GM21737 (cell line): Measurements from ENCODE around the gene LMBR1.

ENCODE experiments used
- ATAC-seq: cut with Tn5 transposase; IDR thresholded peaks from one replicate; pipeline ENCODE4 v1.9.1; 2021; ENCODE audit warnings: mild to moderate bottlenecking, moderate library complexity; ENCODE audit not compliant: unreplicated experiment

LMBR1 gene

DNA sequence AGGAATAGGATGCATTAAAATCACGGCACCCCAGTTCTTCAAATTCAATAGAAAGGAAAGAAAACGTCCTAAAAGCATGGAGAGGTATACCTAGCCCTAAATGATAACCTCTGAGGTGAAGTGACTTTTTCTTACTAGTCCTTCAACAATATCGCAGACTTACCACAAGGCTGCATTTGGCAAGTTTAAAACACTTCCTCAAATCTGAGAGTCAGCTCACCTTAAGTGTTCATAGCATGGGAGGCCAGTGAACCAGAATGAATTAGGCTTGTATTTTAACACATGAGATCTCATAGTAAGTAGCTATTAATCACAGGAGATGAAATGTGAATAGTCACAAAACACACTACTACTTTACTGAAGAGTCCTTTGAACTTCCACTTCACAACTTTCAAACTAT, 128.2 kb downstream of the LMBR1 start:
- ATAC-seq = no peak

DNA sequence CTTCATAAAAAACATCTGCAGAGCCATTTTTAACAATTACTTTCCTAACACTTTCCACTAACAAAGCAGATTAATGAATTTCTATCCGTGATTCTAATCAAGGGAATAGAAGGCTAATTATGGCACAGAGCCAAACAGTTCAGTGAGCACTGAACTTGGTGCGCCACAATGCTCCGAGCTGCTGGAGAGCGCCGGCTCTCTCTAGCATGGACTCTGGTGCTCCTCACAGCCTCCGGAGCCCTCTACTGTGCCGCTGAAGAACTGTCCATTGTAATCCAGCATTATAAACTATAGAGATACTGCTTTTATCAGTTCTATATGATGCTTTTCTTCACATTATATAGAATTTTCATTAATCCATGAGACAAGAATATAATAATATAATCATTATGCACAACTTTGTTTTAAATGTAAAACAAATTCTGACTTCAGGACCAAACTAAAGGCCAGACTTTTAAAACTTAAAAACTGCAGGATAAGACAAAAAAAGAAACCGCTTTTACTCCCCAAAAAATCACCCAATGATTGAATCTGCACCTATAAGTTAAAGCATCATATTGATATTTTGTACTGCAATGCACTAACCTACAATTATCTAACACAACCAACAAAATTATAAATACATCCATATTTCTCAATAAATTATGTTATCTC, 128.8 kb downstream of the LMBR1 start:
- no peak for ATAC-seq

DNA sequence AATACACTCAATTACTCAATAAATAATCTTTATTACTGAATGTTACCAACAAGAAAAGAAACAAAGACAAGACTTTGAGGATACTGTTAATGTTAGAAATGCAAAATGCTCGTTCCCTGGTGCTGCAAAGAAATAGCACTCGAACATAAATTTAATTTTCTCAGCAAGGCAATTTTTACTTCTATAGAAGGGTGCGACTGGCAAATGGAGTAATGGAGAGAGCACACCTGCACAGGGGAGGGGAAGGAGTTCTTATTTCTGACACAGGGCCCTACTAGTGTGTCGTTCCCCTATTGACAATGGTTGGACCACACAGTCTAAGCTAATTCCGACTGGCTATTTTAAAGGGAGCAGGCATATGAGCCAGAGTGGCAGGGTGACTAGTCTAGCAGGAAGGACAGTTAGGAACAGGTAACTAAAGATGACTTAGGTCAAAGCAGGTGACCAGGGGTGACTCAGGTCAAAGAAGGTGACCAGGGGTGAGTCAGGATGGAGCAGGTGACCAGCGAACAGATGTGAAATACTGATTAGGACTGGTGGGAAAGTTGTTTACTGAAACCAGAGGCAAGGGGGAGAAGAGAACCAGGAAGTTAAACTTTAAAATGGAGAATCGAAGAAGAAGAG, 133.3 kb downstream of the LMBR1 start:
- no peak for ATAC-seq

DNA sequence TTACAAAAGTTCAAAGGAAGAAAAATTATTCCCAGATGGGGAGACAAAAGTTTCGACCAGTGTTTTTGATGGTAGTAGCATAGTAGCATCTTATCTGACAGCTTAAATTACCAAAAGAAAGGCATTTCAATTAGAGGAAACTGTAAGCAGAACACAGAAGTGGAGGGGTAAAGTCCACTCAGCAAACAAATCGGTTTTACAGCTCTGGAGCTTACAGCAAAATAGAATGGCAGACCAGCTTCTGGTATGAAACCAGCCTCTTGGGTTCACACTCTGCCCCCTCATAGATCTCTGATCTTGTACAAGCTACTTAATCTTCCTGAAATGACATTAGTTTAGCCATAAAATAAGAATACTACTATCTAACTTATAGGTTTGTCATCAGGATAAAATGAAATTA, 133.8 kb downstream of the LMBR1 start:
- ATAC-seq = no peak

DNA sequence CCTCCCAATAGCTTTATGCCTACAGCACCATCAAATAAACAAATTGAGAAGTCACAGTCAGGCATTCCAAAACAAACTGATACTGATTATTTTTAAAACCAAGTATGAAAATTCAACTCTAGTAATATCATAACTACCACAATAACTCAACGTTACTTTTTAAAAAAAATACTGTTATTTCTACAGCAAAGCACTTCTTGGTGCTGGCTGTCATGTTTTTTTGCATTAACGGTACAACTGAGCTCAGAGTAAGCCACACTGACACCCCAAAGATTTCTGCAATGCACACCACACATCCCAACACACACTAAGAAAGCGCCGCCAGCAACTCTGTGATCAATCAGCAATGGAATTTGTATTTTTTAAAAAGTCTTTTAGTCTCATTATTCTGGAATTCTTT, 138.8 kb downstream of the LMBR1 start:
- no peak for ATAC-seq

DNA sequence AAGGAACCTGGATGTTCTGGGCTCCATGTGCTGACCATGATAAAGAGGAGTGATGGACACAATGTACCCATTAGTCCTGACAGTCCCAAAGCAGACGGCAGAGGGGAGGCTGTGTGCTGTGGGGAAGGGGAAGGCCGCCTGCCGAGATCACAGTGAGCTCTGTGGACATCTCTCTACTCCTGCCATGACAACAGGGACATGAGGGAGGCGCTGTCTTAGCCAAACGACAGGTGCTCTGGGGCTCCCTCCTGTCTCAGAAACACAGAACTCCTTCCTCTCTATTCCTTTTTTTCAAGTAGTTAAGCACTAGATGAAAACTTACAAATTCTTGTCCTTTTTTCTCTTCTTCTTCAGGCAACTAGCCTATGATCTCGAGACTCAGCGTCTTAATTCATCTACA, 139.4 kb downstream of the LMBR1 start:
- ATAC-seq = no peak

DNA sequence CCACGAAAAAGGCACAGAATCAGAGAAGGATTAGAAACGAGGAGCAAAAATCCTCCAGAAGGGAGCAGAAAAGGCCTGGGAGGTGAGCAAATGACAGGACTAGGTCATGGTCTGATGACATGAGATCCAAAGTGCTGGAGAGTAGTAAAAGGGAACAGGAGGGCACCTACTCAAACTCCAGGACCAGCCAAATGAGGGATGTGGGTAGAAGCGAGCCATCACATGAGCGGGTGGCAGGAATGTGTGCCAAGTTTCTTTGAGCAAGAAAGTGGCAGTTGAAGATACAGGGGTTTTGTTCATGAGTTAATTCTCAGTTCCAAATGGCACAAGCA, 139.8 kb downstream of the LMBR1 start:
- no peak for ATAC-seq

DNA sequence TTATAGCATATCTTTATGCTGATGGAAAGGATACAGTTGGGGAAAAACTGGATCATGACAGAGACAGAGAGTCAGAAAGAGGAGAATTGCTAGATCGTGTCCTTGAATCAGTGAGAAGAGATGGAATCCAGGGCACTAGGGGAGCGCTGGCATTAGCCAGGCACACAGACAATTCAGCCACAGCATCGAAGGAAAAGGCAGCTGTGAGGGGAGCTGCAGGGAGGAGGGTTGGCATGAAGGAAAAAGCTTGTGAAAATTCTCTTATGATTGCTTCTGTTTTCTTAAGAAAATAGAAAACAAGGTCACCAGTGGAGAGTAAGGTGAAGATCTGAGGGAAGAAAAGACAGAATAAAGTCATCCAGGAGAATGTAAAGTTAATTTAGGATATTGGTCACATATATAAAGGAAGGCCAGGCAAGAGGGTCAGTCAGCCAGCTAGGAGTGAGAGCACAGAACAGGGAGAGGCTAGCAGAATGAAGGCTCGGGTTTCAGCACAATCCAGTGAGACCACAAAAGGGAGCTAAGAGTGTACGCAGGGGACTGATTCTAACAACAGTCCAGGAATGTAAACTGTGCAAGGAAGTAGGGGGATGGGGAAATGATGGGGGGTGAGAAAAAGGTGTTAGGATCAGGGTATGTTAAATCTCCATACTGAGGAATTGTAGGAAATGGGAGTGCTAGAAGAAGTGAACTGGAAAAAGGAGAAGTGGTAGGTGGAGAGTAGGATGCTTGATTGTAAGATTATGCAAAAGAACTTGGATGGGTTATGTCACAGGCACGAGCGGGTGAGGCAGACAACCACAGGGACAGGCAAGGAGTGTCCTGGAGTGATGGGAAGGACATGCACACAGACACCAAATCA, 140.4 kb downstream of the LMBR1 start:
- no peak for ATAC-seq

DNA sequence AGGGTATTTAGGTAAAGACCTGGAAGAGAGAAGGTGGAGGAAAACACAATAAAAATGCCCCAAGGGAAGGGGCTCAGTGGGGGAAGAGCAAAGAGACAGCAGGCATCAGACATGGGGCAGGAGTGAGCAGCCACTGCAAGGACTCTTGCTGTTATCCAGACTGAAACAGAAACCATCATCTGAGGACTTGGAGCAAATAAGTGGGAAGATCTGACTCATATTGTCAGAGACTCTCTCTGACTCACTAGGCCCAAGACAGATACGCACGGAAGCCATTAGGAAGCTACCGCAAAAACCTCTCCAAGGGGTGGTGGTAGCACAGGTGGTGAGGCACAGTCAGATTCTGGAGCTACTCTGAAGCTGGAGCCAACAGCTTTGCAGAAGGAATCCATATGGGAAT, 141.7 kb downstream of the LMBR1 start:
- no peak for ATAC-seq

DNA sequence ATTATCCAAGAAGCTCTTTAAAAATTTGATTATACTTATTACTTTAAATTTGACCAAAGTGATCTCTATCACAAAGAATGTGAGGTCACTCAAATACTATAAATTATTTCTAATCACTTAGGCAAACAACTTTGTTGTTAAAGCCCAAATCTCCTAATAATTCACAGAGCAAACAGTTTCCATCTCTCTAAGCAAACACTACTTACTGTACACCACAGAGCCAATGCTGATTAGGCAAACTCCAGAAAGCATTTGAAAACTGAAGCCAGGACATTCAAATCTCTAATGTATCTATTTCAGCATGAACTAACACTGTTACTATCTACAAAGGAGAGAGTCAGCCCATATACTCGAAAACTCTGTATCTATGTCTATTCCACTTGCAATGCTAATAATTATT, 145.3 kb downstream of the LMBR1 start:
- no peak for ATAC-seq

DNA sequence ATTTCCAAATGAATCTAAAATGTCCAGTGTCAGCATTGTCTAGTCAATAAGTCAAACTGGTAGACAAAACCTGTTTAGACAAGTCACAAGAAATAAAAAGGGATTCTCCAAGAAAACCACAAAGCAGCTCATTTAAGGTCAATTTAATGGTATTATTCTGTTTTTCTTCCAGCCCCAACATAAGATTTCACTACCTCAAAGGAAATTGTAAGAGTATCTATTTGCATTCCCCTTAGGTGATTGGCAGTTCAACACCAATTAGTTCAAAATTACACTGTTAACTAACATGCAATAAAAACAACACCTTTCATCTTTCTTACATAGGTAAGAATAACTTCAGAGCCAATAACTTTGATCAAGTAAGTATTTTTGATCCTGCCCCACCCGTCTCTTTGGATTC, 146.1 kb downstream of the LMBR1 start:
- ATAC-seq = no peak

DNA sequence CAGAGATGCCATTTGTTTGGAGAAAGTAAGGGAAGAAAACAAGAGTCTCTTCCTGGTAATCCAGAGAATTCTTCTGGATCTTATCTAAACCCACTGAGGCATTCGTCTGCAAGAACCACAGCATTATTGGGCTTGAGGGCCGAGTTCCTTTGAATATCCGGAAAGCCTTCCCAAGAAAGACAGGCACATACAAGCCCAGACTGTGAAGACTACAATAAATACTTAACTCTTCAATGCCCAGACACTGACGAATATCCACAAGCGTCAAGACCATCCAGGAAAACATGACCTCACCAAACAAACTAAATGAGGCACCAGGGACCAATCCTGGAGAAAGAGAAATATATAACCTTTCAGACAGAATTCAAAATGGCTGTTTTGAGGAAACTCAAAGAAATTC, 153.4 kb downstream of the LMBR1 start:
- no peak for ATAC-seq

DNA sequence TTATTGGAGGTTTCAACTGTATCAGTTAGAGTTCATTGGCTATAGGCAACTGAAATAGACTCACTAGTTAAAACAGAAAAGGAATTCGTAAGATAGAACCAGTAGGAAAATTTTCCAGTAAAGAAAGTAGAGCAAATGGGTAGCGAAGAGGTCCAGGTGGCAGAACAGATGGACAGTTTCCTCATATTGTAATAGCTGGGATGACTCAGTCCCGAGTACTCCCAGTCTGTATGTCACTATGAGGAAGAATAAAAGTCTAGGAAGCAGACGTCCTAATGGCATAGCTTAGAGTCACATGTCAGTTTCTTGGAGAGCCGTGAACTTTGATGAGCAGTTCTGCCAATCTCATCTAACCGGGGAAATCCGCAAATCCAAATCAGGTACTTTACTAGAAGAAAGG, 157.1 kb downstream of the LMBR1 start:
- ATAC-seq = no peak

DNA sequence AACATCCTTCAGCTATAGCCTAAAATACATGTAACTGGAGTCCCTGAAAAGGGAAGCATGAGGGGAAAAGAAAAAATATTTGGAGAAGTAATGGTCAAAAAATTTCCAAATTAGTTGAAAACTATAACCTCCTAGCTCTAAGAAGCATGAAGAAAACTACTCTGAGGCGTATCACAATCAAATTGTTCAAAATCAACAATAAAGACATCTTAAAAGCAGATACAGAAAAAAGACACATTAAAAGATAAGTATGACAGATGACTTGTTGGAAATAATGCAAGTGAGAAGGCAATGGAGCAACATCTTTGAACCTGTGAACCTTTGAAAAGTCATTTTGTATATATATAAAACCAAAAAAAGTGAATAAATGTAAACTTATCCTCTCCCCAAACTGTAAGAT, 159.3 kb downstream of the LMBR1 start:
- ATAC-seq = no peak

DNA sequence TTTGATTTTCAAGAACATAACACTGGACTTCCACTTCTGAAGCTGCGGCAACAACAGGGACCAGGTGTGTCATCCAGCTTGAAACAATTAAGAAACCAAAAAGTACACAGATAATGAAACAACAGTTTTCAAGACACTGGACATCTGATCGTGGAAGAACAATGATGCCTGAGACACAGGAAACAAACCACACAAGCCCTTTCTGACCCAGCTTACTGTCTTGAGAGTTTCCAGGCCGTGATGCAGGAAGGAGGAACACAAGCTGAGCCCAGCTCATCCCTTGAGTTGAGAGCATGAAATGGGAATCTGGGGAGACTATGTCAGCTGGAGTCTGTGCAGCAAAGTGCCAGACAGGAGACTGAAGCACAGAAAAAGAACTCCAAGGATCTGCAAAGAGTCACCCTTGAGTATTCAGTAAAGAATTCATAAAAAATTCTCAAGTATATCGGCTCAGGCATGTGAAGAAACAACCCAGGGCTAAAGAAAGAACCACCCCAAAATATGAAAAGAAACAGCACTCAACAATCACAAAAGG, 160.8 kb downstream of the LMBR1 start:
- ATAC-seq = no peak

DNA sequence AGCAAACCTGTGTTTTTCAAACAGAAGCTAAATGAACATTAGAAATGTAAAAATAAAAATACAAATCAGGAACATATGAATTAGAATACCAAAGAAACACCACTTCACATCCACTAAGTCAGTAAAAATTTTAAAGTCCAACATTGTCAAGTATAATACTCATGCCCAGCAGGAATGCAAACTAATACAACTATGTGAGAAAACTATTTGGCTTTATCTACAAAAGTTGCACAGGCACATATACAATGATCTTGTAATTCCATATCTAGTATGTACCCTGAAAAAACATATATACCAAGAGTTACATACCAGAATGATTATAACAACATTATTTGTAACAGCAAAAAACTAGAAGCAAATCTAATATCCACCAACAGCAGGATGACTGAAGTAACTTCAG, 161.3 kb downstream of the LMBR1 start:
- ATAC-seq = no peak

DNA sequence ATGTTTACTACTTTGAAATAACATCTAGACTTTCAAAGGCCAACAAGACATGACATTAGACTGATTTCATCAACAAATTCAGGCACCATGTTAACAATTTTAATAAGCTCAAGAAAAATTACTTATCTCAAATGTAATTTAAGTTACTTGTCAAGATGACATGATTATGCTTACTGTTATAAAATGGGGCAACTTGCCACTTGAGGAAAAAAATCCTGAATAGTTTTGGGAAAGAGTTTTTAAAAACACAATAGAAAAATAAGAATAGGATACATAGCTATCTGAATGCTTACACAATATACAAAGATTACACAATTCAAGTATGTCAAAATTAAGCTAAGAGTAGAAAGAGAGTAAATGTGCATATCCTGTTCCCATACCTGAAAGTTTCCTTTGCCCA, 167.0 kb downstream of the LMBR1 start:
- no peak for ATAC-seq

DNA sequence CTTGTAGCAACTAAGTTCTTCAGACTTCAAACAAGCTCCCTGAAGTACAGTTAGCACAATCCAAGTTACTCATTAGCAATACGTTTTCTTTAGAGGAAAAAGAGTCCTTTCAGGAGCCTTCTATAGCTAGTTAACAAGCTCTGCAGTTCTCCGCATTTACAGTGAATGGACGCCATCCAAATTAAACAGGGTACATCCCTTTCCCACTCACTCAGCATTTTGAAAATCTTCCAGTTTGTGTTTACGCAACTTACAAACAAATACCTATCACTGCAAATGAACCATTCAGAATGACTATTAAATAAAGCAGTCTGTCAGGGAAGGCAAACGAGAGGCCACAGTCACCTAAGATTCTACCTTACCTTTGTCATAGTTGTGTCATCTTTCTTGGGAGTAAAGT, 167.9 kb downstream of the LMBR1 start:
- no peak for ATAC-seq

DNA sequence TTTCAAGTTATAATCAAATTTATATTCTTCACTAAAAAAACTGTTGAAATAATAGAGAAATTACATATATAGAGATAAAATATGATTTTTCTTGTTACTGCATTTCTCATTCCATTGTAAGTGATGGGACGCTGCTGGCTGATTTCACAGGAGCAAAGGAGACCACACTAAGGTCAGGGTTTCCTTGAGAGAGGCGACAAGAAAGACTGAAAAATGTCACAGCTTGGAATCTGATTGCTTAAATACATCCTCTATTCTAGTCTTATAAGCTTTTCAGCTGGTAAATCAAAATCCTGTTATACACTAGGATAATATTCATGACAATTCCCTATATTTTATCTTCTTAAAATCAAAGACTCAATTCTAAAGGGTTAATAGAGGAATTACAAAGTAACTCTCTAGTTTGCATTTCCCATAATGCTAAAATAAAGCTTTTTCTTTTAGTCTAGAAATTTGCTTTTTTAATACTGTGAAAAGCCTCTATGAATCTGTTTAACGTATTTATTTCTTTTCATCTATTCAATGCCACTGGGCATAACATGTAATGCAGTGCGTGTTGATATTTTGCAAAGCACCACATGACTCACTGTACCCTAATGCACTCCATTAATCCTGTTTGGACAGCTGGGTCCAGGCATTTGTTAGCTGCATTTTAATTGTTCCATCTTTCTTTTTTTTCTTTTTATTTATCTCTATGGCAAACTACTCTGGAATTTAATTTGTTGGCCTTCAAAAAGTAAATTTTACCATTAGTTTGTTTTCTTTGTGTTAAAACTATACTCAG, 170.7 kb downstream of the LMBR1 start:
- ATAC-seq = no peak

DNA sequence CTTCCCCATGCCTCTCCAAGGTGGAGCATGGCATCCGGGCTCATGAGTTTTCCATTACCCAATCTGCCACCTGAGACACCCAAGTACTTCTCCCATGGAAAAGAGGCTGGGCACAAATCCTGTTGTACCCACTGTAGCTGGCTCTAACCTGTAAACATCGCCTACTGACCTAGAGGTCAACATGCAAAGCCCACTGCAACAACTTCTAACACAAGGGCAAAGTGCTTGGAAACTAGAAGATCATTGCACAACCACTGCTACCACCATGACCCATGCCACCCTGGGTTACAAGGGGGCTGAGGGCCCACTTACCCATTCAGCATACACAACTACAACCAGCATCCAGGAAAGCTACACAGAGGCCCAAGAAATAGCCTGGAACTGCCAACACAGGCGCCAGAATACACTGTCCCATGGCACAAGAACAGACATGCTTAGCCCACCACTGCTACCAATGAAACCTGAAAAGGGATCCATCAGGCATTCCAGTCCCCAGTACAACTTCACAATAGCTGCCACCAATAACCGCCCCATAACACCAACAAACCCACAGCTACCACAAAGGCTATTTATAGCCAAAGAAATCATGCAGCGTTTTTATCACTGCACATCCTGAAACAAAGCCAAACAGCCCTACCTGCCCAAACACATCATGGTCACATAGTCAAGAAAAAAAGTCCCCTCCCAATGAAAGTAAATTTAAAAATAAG, 189.1 kb downstream of the LMBR1 start:
- ATAC-seq = no peak

DNA sequence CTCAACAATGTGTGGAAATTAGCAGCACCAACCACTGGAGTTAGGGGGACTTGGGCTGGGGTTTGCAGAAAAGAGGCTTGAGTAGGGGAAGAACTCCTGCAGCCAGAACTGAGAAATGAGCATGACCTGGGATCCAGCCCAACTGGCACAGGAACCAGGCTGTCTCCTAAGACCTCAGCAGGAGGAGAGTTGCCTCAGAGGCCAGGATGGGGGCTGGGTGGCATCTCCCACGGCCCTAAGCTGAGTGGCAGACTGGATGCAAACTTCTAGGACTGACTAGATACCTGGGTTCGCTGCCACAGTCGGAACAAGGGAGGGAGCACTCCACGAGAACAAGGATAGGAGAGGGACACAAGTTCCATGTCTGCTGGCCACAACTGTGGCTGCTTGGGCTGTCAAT, 189.8 kb downstream of the LMBR1 start:
- ATAC-seq = no peak
